Measurements from ENCODE around the gene OAF.
"Not testable (repeated sequence)": the region's sequence is repeated elsewhere in the genome, so short reads cannot be mapped to it uniquely, and the experiment has no call there.

Gene OAF

DNA sequence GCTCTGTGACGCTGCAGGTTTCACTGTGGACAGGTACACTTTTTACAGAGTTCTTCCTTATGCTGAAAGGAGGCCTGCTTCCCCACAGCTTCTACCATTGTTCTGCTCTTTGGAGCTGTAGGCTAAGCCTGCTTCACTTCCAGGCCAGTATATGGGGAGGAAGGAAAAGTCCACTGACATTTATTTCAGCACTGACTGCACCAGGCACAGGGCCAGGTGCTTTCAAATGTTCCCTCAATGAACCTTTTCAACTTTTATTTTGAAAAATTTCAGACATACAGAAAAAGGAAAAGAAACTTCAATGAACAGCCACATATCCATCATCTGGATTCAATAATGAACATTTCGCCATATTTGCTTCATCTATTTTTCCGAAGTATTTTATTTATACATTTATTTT is 51.1 kb downstream of the OAF start:
- no peak for DNase-seq

DNA sequence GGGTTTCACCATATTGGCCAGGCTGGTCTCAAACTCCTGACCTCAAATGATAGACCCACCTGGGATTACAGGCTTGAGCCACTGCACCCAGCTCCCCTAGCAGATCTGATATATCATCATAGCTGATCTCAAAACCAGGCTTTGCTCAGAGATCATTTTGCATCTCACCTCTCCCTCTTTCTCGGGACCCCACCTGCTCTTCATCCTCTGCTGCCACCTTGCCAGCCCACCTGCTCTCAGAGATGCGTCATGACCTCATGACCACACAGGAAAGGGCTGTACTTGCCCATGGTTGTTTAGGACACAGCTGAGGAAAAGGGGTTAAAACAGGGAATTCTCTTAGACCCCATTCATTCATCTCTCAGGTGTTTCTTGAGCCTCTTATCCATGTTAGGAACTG is 56.5 kb downstream of the OAF start:
- no peak for DNase-seq

DNA sequence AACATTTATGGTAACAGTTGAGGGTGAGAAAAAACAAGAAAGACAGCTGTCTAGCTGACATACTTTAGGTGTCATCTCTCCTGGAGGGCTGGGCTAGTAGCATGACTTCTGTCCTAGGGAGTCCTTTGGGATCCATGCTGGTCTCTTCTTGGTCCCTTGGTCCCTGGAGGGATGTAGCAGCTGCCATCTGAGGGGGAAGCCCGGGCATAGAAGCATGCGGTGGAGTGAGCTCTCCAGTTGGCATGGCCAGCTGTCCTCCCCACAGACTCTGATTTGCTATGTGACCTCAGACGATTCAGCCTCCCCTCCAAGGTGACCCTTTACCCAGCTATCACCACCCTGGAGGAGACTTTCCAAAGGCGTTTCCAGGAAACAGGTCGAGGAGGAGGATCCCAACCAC is 57.9 kb downstream of the OAF start:
- no peak for DNase-seq

DNA sequence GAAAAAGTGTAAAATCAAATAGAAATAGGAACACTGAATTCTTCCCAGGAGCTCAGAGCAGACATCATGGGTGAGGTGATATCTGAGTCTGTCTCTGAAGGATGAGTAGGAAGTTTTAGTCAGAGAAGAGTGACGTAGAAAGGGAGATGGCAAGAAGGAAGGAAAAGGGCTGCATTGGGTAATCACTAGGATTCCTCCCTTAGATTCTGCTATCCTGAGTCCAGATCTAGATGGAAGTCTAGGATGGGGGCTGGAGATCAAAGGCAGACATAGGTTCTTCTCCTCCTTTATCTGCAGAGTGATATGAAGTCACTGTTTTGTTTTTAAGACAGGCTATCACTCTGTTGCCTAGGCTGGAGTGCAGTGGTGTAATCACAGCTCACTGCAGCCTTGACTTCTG is 59.6 kb downstream of the OAF start:
- no peak for DNase-seq

DNA sequence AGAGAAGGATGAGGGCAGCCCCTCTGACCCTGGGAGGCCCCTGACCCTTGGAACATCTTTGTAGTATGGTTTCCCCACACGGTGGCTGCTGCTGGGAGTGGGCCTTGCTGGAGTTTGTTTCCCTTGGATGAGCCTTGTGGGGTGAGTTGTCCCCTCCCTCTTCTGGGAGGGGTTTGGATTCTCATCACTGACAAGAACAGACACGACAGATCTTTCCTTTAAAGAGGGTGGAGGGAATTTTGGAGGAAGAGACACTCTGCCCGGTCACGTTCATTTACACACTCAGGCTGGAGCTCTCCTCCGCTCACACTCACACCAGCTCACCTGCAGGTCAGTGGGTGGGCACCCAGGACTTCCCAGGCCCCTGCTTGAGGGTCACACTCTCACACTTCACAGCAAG is 60.8 kb downstream of the OAF start:
- no peak for DNase-seq

DNA sequence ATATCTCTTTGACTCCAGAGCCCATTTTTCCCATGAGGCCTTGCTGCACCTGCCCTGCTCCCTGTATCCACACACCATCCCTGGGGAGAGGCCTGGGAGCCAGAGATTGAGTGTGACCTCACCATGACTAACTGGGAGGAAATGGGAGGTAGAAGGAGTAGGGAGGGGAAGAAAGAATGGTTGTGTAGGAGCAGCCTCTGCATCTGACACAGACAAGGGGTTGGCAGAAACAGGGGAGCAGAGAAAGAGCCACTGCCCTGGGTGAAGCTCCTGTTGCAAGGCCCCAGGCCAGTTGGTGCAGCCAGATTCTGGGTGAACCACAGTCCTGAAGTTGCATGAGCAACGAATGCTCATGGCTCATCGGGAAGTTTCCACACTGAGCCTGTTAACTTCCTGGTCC is 61.5 kb downstream of the OAF start:
- no peak for DNase-seq

DNA sequence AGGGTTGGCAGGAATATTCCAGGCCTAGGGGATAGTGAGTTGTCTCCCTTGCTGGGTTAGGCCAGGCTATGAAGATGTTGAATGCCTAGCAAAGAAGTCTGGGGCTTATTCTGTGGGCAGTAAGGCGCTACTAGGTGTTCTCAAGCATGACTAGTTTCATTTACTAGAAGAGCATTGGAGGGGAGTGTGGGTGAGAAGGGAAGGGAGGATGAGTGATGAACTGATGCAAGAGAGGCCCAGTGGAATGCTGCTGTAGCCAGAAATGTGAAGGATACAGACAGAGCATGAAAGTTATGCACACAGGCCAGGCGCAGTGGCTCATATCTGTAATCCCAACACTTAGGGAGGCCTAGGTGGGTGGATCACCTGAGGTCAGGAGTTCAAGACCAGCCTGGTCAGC is 62.6 kb downstream of the OAF start:
- no peak for DNase-seq

DNA sequence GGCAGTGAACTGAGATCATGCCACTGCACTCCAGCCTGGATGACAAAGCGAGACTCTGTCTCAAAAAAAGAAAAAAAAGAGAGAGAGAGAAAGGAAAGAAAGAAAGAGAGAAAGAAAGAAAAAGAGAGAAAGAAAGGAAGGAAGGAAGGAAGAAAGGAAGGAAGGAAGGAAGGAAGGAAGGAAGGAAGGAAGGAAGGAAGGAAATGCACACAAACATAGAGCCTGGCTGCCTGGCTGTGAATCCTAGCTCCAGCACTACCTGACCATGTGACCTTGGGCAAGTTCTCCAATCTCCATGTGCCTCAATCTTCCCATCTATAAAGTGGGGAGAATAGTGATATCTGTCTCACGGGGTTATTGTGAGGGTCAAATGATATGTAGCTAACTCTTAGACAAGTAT is 63.1 kb downstream of the OAF start:
- not testable (repeated sequence) for DNase-seq

DNA sequence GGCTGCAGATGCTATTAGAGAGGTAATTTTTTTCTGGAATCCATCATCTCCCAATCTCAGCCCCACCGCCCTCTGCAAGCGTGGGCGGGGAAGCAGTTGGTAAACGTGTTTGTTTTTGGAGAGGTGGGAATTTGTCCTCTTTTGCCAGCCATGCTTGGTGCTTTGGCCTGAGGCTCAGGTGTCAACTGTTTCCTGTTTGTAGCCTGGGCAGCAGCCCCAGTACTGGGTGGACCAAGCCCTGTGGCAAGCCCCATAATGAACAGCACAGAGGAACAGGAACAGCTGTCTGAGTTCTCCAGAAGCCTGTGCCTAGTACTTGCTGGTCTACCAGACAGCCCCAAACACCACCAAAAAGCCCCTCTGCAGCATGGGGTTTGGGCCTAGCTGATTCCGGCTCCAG is 68.7 kb downstream of the OAF start:
- no peak for DNase-seq
